Activated T-cell treated with anti-CD3 and anti-CD28 coated beads, Interleukin-2, amount 50 U/mL, for 4 hours (primary cell): ENCODE data around the gene TBXAS1. TPM values are rescaled to one million over a fixed set of nuclear protein-coding genes. Genes with fewer than 3 reads are reported as not detected.
"Not testable (repeated sequence)": the region's sequence is repeated elsewhere in the genome, so short reads cannot be mapped to it uniquely, and the experiment has no call there.

Experiments
- ATAC-seq, 2 donors: fragments of 200-7000 bp; cut with Tn5 transposase; one replicate each; pipeline ENCODE4 v1.10.0; 2021
- DNase-seq: peaks from one replicate; pipeline ENCODE4 v3.0.0-alpha.2; 2020
- H3K27me3 Mint-ChIP-seq: one replicate; pipeline ENCODE4 v1.8.0; 2021; ENCODE audit warnings: low read depth, mixed read lengths
- H3K36me3 Mint-ChIP-seq: one replicate; pipeline ENCODE4 v1.8.0; 2022; ENCODE audit warnings: mixed read lengths; ENCODE audit not compliant: insufficient read depth
- H3K4me1 Mint-ChIP-seq: one replicate; pipeline ENCODE4 v1.8.0; 2021; ENCODE audit warnings: low read depth, mixed read lengths
- H3K4me3 Mint-ChIP-seq: one replicate; pipeline ENCODE4 v1.8.0; 2021; ENCODE audit warnings: mild to moderate bottlenecking, moderate library complexity, mixed read lengths
- H3K9me3 Mint-ChIP-seq: one replicate; pipeline ENCODE4 v1.8.0; 2021; ENCODE audit warnings: mixed read lengths
- total RNA-seq, 3 donors: library from RNA; stranded (reverse); gene quantifications; one replicate each; pipeline ENCODE4 v1.2.1, GENCODE V29; 2021

TBXAS1 gene
- total RNA-seq, 3 donors from 2014 or later = 1.7 to 4.1 (median 4.0) TPM

- Mint-ChIP-seq H3K27me3 (no peaks in the 10 kb centered on the region), H3K4me1 (peaks cover 3% of the 10 kb centered on the region), H3K4me3 (no peak overlapping the region), H3K36me3 (peaks cover 2% of the 10 kb centered on the region), H3K9me3 (peaks cover 6% of the 10 kb centered on the region)
- ATAC-seq (no peak), DNase-seq (no peak)
These were observed 68.5 kb downstream of the TBXAS1 start for GRCh38 chr7:139897422-139898090.

- H3K36me3 Mint-ChIP-seq = no peaks in the 10 kb centered on the region
- ATAC-seq = no peak
- DNase-seq = no peak
- peaks cover 14% of the 10 kb centered on the region for H3K9me3 Mint-ChIP-seq
- no peak overlapping the region for H3K4me3 Mint-ChIP-seq
- H3K27me3 Mint-ChIP-seq = no peaks in the 10 kb centered on the region
- peaks cover 3% of the 10 kb centered on the region for H3K4me1 Mint-ChIP-seq
These were observed 69.4 kb downstream of the TBXAS1 start for GRCh38 chr7:139898483-139898882.

GRCh38 chr7:139899328-139899955, 70.4 kb downstream of the TBXAS1 start:
- no peak overlapping the region for H3K4me3 Mint-ChIP-seq
- DNase-seq = no peak
- H3K27me3 Mint-ChIP-seq = no peaks in the 10 kb centered on the region
- H3K9me3 Mint-ChIP-seq = peaks cover 18% of the 10 kb centered on the region
- peaks cover 3% of the 10 kb centered on the region for H3K4me1 Mint-ChIP-seq
- no peak for ATAC-seq
- no peaks in the 10 kb centered on the region for H3K36me3 Mint-ChIP-seq

- ATAC-seq (no peak), DNase-seq (no peak)
- H3K27me3 Mint-ChIP-seq = no peaks in the 10 kb centered on the region
- no peaks in the 10 kb centered on the region for H3K36me3 Mint-ChIP-seq
- no peaks in the 10 kb centered on the region for H3K4me1 Mint-ChIP-seq
- H3K4me3 Mint-ChIP-seq = no peak overlapping the region
- peaks cover 18% of the 10 kb centered on the region for H3K9me3 Mint-ChIP-seq
These were observed 71.3 kb downstream of the TBXAS1 start for GRCh38 chr7:139900326-139900725.

GRCh38 chr7:139901056-139901795, 72.2 kb downstream of the TBXAS1 start:
- Mint-ChIP-seq H3K27me3 (no peaks in the 10 kb centered on the region), H3K9me3 (peaks cover 18% of the 10 kb centered on the region)
- ATAC-seq = no peak

GRCh38 chr7:139901901-139902300, 72.8 kb downstream of the TBXAS1 start:
- no peaks in the 10 kb centered on the region for H3K4me1 Mint-ChIP-seq
- H3K36me3 Mint-ChIP-seq = no peaks in the 10 kb centered on the region
- H3K4me3 Mint-ChIP-seq = no peak overlapping the region
- H3K9me3 Mint-ChIP-seq = peaks cover 22% of the 10 kb centered on the region
- H3K27me3 Mint-ChIP-seq = no peaks in the 10 kb centered on the region
- no peak for ATAC-seq
- no peak for DNase-seq

More at GRCh38 chr7:139901056-139901795, 72.2 kb downstream of the TBXAS1 start:
- DNase-seq = no peak
- no peaks in the 10 kb centered on the region for H3K4me1 Mint-ChIP-seq
- H3K4me3 Mint-ChIP-seq = no peak overlapping the region
- H3K36me3 Mint-ChIP-seq = no peaks in the 10 kb centered on the region

GRCh38 chr7:139902436-139903102, 73.5 kb downstream of the TBXAS1 start:
- no peak for DNase-seq
- H3K4me1 Mint-ChIP-seq = no peaks in the 10 kb centered on the region
- no peak for ATAC-seq
- no peaks in the 10 kb centered on the region for H3K27me3 Mint-ChIP-seq
- no peaks in the 10 kb centered on the region for H3K36me3 Mint-ChIP-seq
- no peak overlapping the region for H3K4me3 Mint-ChIP-seq
- H3K9me3 Mint-ChIP-seq = peaks cover 22% of the 10 kb centered on the region

GRCh38 chr7:139903103-139903477, 74.0 kb downstream of the TBXAS1 start:
- H3K27me3 Mint-ChIP-seq, H3K36me3 Mint-ChIP-seq, H3K4me3 Mint-ChIP-seq, ATAC-seq, H3K4me1 Mint-ChIP-seq, DNase-seq: not testable (repeated sequence)
- peaks cover 22% of the 10 kb centered on the region for H3K9me3 Mint-ChIP-seq

- no peaks in the 10 kb centered on the region for H3K36me3 Mint-ChIP-seq
- DNase-seq (no peak), ATAC-seq (no peak)
- no peak overlapping the region for H3K4me3 Mint-ChIP-seq
- H3K27me3 Mint-ChIP-seq = no peaks in the 10 kb centered on the region
- H3K9me3 Mint-ChIP-seq = peaks cover 22% of the 10 kb centered on the region
- H3K4me1 Mint-ChIP-seq = peaks cover 8% of the 10 kb centered on the region
These were observed 77.8 kb downstream of the TBXAS1 start for GRCh38 chr7:139906879-139907278.

- DNase-seq = no peak
- H3K9me3 Mint-ChIP-seq = peaks cover 6% of the 10 kb centered on the region
- peaks cover 8% of the 10 kb centered on the region for H3K4me1 Mint-ChIP-seq
- no peak overlapping the region for H3K4me3 Mint-ChIP-seq
- no peak for ATAC-seq
- H3K27me3 Mint-ChIP-seq = no peaks in the 10 kb centered on the region
- peaks cover 2% of the 10 kb centered on the region for H3K36me3 Mint-ChIP-seq
These were observed 79.7 kb downstream of the TBXAS1 start for GRCh38 chr7:139908792-139909191.

- H3K27me3 Mint-ChIP-seq = no peaks in the 10 kb centered on the region
- peaks cover 2% of the 10 kb centered on the region for H3K36me3 Mint-ChIP-seq
- H3K4me3 Mint-ChIP-seq = no peak overlapping the region
- peaks cover 4% of the 10 kb centered on the region for H3K9me3 Mint-ChIP-seq
- no peak for DNase-seq
- H3K4me1 Mint-ChIP-seq = peaks cover 9% of the 10 kb centered on the region
- no peak for ATAC-seq
These were observed 80.5 kb downstream of the TBXAS1 start for GRCh38 chr7:139909379-139910050.

GRCh38 chr7:139913021-139913844, 84.2 kb downstream of the TBXAS1 start:
- peaks cover 2% of the 10 kb centered on the region for H3K36me3 Mint-ChIP-seq

GRCh38 chr7:139913845-139914135, 84.7 kb downstream of the TBXAS1 start:
- Mint-ChIP-seq H3K4me3 (no peak overlapping the region), H3K27me3 (no peaks in the 10 kb centered on the region), H3K4me1 (peaks cover 24% of the 10 kb centered on the region), H3K9me3 (no peaks in the 10 kb centered on the region), H3K36me3 (peaks cover 2% of the 10 kb centered on the region)
- DNase-seq = no peak
- ATAC-seq = no peak

More at GRCh38 chr7:139913021-139913844, 84.2 kb downstream of the TBXAS1 start:
- ATAC-seq (no peak), DNase-seq (no peak)
- Mint-ChIP-seq H3K9me3 (no peaks in the 10 kb centered on the region), H3K27me3 (no peaks in the 10 kb centered on the region), H3K4me1 (peaks cover 25% of the 10 kb centered on the region), H3K4me3 (no peak overlapping the region)
